ENCODE results near the gene LEMD1.

The LEMD1 gene

GRCh38 chr1:205447457-205448341, 25.8 kb upstream of the LEMD1 start:
- in situ Hi-C loops (cut with HindIII; ENCODE audit: low sequenced_read_pairs), result no loop called here

DNA sequence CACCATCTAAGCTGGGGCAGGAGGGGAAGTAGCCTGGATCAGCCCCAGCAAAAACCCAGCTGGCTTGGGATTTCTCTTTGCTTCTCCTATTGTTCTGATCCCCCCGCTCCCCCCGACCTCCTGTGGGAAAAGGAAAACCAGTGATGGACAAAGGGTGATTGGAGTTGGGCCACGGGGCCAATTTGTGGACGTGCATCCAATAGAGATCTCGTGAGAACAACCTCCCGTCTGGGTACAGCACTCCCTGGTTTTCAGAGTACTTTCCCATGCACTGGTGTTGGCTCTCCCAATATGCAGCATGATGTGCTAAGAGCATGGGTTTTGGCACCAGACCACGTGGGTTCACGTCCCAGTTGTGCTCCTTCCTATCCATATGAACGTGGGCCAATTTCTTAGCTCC, 25.0 kb upstream of the LEMD1 start:
- in situ Hi-C loops (cut with HindIII; ENCODE audit: low sequenced_read_pairs), result no loop called here

GRCh38 chr1:205445646-205445935, 23.7 kb upstream of the LEMD1 start:
- in situ Hi-C loops (cut with HindIII; ENCODE audit: low sequenced_read_pairs), result no loop called here

DNA sequence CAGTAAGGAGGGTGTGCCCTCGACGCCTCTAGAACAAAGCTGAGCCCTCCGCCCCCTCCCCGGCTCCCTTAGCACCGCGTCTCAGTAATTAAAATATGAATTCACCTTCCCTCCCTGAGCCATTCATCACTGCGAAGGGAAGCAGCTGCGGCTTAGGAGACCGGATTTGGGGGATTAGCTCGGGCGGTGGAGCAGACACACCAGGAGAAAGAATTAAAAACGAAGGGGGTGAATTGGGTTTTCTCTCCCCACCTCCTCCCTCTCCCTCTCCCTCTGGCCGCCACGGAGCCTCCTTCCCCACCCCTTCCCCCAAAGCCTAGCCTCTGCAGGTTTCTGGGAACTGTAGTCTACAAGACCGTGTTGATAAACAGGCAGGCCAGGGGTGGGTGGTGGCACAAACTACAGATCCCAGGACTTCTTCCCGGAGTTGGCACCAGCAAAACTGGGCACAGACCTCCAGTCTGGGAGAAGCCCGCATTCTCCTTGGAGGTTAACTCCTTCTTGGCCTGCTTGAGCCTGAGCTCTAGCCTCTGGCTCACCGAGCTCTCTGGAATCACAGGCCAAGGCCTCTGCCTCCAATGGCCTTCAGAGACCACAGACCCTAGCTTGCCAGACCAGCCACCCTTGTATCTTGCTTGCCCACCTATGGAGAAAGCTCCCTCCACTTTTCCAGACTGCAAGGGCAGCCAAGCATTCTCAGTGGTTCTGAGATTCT, 23.2 kb upstream of the LEMD1 start:
- in situ Hi-C loops (cut with HindIII; ENCODE audit: low sequenced_read_pairs), result no loop called here

- in situ Hi-C loops (cut with HindIII; ENCODE audit: low sequenced_read_pairs), result no loop called here
Measured at GRCh38 chr1:205444300-205444930, 22.6 kb upstream of the LEMD1 start.

DNA sequence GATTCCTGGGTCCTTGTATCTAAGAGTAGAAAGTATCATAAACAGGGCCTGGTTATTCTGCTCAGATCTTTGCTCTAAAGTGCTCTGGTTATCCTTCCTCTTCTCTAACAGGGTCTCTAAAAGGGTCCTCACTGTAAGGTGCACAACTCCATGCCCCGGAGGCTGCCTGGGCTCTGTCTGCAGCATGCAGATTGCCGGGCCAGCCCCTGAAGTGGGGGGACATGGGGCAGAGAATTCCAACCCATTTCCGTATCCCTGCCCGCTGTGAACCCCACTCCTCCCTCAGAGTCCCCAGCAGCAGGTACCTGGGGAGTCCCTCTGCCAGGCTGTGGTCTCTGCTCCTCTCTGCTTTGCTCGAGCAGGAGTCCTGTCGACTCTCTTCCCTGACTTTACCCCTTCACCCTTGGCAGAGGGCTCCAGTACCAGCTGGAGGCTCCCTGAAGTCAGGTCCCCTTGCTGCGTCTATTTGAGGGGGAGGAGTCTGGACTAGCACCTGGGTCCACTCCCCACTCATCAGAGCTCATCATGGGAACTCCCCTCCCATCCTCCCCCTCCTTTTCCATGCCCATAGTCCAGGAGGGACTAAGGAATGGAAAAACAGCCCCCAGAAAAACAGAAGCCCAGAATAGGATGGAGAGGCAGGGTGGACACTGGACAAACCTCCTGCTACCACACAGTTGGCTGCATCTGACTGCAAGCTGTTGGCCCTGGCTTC, 21.9 kb upstream of the LEMD1 start:
- in situ Hi-C loops (cut with HindIII; ENCODE audit: low sequenced_read_pairs), result no loop called here

GRCh38 chr1:205442051-205442725, 20.3 kb upstream of the LEMD1 start:
- in situ Hi-C loops (cut with HindIII; ENCODE audit: low sequenced_read_pairs), result no loop called here

DNA sequence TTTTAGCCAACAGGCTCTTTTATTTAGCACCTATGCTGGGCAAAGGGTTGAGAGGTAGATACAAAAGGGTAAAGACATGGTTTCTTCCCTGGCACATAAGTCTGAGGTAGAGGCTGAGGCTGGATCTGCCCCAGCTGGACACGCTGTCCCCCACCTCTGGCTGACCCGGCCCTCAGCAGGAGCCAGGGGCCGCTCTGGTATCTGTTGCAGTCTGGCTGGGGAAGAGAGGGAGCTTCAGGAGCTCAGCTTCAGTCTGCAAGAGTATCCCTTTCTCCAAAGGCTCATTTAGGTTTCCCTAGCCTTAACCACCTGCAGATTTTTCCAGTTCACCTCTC, 19.8 kb upstream of the LEMD1 start:
- in situ Hi-C loops (cut with HindIII; ENCODE audit: low sequenced_read_pairs), result no loop called here

- in situ Hi-C loops (cut with HindIII; ENCODE audit: low sequenced_read_pairs), result no loop called here
Measured at GRCh38 chr1:205441318-205441633, 19.4 kb upstream of the LEMD1 start.

DNA sequence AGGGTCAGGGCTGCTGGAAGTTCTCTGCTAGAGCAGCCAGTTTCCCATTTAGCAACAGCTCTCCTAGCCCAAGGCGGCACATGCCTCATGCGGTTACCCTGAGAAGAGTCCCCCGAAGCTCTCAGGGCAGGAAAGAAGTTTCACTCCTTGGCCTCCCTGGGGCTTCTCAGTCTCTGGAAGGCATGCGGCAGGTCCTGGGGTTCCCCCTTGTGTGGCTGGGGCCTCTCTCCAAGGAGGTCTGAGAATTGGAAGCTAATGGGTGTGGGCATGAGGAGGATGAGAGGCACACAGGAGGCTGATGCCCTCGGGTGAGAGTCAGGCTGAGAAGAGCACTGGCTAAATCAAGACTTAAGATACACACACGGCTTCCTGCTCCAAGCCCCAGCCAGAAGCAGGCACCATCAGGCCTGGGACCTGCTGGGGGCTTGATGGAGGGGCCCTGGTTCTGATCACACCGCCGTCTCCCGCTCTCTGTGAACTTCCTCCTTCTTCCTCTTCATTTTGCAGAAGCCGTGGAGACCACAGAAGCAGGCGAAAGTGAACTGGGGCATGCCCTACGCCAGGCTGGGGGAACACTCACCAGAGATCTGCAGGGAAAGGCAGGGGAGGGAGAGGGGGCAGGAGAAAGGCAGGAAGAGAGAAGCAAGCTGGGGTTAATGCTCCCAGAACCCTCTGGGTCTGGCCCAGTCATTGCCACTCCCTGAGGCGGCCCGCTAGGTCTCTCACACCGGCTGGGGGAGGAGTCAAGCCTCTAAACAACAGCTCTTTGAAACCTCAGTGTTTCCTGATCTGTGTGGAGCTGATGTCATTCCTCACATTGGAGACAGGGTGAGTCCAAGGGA, 18.8 kb upstream of the LEMD1 start:
- in situ Hi-C loops (cut with HindIII; ENCODE audit: low sequenced_read_pairs), result no loop called here

GRCh38 chr1:205440121-205440475, 18.2 kb upstream of the LEMD1 start:
- in situ Hi-C loops (cut with HindIII; ENCODE audit: low sequenced_read_pairs), result no loop called here

- in situ Hi-C loops (cut with HindIII; ENCODE audit: low sequenced_read_pairs), result no loop called here
Measured at GRCh38 chr1:205438213-205439158, 16.6 kb upstream of the LEMD1 start.

GRCh38 chr1:205437570-205437969, 15.7 kb upstream of the LEMD1 start:
- in situ Hi-C loops (cut with HindIII; ENCODE audit: low sequenced_read_pairs), result no loop called here

DNA sequence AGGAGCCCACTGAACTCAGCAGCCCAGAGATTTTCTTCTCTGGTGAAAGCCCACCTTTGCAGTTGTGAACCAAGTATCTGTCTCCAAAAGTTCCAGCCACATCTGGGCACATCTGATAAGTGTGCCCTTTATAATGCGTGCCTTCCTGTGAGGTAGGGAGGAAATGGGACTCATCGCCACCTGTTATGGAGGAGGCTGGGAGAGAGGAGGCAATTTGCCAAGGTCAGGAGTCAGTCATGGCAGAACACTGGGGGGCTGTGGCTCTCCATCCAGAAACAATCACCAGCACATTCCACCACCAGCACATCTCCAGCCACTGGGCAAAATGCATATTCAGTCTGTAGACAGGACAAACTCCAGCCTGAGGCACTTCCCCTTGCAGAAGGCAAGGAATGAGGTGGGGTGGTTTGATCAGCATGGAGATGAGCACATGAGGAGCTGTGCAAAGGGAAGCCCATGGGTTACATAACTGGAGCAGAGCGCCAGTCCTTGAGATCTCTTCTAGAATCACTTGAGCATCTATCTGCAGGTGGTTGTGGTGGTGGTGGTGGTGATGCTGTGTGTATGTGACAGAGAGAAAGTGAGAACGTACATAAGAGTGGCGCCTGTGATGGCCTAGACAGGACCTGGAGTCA, 15.0 kb upstream of the LEMD1 start:
- in situ Hi-C loops (cut with HindIII; ENCODE audit: low sequenced_read_pairs), result no loop called here

DNA sequence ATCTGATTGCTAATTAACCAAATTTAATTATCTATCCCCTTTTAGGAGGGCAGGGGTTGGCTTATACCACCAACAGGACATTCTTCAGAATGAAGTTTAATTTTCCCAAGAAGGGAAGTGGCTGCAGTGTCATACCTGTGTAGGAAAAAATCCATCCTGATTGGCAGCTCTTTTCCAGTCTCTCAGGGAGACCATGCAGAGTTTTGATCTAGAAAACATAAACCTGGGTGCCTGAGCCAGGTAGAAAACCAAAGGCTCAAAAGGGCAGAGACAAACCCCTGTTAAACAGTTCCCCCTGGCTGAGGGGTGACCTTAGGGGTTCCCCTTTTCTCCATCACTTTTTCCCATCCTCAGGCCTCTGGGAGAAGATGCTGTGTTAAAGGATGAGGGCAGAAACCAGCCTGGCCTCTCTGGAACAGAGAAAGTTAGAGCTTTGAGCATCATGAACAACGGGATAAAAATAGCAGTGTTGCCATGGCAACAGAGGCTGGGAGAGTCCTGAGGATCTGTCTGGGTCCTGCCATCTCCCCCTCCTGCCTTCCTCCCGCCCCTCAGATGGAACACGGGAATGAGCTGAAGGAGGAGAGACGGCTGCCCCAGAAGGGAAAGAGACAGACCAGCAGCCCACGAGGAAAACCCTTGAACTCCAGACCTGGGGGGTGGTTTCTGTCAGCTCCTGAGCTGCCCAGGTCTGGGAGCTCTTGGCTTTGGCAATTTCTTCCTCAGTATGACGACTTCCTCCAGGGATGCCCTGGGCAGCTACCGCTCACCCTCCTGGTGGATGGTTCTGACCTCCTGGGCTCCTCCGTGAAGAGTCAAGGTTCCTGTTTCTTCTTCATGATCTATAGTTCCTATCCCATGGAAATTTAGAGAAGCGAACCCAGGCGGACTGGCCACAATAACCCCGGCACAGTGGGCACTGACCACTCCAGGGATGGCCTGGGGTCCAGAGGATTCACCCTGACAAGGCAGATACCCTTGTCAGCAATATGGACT, 14.0 kb upstream of the LEMD1 start:
- in situ Hi-C loops (cut with HindIII; ENCODE audit: low sequenced_read_pairs), result no loop called here

- in situ Hi-C loops (cut with HindIII; ENCODE audit: low sequenced_read_pairs), result loop anchor here (5.0 kb wide), 1 partner anchor 68 kb away; the partner anchor contains the start of gene CDK18
Measured at GRCh38 chr1:205434738-205435137, 12.9 kb upstream of the LEMD1 start.

DNA sequence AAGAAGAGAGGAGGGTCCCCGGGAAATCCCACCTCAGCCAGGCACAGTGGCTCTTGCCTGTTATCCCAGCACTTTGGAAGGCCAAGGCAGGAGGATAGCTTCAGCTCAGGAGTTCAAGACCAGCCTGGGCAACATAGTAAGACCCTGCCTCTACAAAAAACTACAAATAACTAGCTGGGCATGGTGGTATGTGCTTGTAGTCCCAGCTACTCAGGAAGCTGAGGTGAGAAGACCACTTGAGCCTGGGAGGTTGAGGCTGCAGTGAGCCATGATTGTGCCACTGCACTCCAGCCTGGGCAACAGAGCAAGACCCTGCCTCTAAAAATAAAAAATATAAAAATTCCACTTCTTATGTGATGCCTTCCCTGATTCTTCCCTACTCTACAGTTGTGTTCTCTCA, 10.8 kb upstream of the LEMD1 start:
- in situ Hi-C loops (cut with HindIII; ENCODE audit: low sequenced_read_pairs), result loop anchor here (5.0 kb wide), 1 partner anchor 70 kb away; the partner anchor contains the start of gene CDK18

All from endothelial cell of hepatic sinusoid (primary cell).